ENCODE data around the gene PINLYP. TPM values are rescaled to one million over a fixed set of nuclear protein-coding genes. Genes with fewer than 3 reads are reported as not detected.
A peak's percentile ranks its signal among the peaks of the same experiment; 100 is the strongest.

The PINLYP gene
- total RNA-seq, 1 experiment from 2014 or later: 0.17 TPM

DNA sequence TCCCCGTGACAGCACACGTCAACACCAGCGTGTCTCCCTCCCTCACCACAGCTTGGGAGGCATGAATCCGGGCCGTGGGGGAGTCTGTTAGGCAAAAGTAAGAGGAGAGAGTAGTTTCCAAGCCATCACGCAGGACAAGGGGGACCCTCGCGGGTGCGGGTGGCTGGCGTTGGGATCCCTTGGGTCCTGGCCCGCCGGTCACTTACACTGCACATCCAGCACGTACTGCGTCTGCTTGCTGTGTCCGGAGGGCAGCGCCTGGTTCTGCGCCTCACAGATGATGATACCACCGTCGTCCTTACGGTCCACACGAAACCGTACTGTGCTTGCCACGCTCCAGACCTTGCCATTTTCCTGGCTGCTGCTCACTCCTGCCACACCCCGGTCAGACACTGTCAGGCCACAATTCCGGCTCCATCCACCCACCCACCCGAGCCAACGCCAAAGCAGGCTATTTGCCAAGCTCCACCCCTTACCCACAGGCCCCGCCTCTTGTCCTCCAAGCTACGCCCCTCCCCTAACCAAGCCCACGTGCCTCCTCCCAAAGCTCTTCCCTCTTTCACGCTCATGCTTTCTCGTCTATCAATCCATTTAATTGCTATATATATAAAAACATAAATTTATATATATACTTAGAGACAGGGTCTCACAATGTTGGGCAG lies 50.4 kb downstream of the PINLYP start:
- no peak for DNase-seq (ENCODE audit: low read depth, low spot score)
- Histone ChIP-seq H4K20me1 (ENCODE audit: insufficient read depth) (no peaks in the 10 kb centered on the region), H3K9ac (ENCODE audit: low read length) (no peak overlapping the region), H3K79me2 (ENCODE audit: insufficient read depth, low read length) (no peaks in the 10 kb centered on the region), H3K36me3 (ENCODE audit: control insufficient read depth in 1 of 2, insufficient read depth in 2 of 2, low read length in 2 of 2) (no peaks in the 10 kb centered on the region), H3K27ac (ENCODE audit: low read depth, low read length) (no peak overlapping the region), H3K9me2 (ENCODE audit: insufficient read depth) (no peaks in the 10 kb centered on the region), H3K4me2 (ENCODE audit: low read length) (no peak overlapping the region), H3K9me3 (ENCODE audit: control insufficient read depth in 1 of 2, insufficient read depth in 1 of 2, low read depth in 1 of 2, low read length in 2 of 2) (no peaks in the 10 kb centered on the region), H3K4me1 (ENCODE audit: control insufficient read depth in 1 of 2, insufficient read depth in 2 of 2, low read length in 2 of 2) (peaks cover 12 to 17% of the 10 kb centered on the region in 2 experiments), H3K4me3 (replicated peaks in 1 of 2; ENCODE audit: low read depth in 1 of 2, low read length in 2 of 2) (no peak overlapping the region), H3K27me3 (ENCODE audit: insufficient read depth, low read length) (no peaks in the 10 kb centered on the region), H2AFZ (ENCODE audit: low read depth, low read length, poor library complexity, severe bottlenecking) (no peak overlapping the region)
- intact Hi-C loops (cut with micrococcal nuclease): no loop called here
- POLR2A ChIA-PET: interaction anchor here (1.1 kb wide), 1 partner anchor 93 kb away, joined by 3 read pairs; the partner anchor contains the start of gene ZNF575
- RAD21 ChIA-PET (ENCODE audit: low non-redundant PET in 1 of 2, low total read pairs in 2 of 2, uncharacterized antibody in 2 of 2, unreplicated experiment in 2 of 2): no interaction called here
- BruUV-seq (replicated peaks): no TSS peak
- CTCF ChIA-PET: interaction anchor here (1.4 to 1.5 kb wide), 2 partner anchors 30 to 42 kb away, joined by 4 read pairs; partner anchors contain the start of genes IRGQ and ZNF576
- TF ChIP-seq ZNF274 (IDR thresholded peaks at IDR 0.05; ENCODE audit: low read depth, low read length) (no peak), YY1 (IDR thresholded peaks at IDR 0.05; ENCODE audit: extremely low read depth, insufficient replicate concordance, low read depth, low read length) (no peak), POLR2A (IDR thresholded peaks at IDR 0.05; ENCODE audit: borderline replicate concordance, extremely low read depth, insufficient read depth, insufficient read length) (no peak), POLR2AphosphoS5 (IDR thresholded peaks at IDR 0.05; ENCODE audit: low read depth, low read length) (no peak), SRF (IDR thresholded peaks at IDR 0.05; ENCODE audit: low read depth) (no peak), EZH2 (IDR thresholded peaks at IDR 0.05) (no peak)
- TF ChIP-seq, protein P1, sequence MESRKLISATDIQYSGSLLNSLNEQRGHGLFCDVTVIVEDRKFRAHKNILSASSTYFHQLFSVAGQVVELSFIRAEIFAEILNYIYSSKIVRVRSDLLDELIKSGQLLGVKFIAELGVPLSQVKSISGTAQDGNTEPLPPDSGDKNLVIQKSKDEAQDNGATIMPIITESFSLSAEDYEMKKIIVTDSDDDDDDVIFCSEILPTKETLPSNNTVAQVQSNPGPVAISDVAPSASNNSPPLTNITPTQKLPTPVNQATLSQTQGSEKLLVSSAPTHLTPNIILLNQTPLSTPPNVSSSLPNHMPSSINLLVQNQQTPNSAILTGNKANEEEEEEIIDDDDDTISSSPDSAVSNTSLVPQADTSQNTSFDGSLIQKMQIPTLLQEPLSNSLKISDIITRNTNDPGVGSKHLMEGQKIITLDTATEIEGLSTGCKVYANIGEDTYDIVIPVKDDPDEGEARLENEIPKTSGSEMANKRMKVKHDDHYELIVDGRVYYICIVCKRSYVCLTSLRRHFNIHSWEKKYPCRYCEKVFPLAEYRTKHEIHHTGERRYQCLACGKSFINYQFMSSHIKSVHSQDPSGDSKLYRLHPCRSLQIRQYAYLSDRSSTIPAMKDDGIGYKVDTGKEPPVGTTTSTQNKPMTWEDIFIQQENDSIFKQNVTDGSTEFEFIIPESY (IDR thresholded peaks at IDR 0.05; ENCODE audit: extremely low read depth, insufficient replicate concordance, low read length): no peak
- TF ChIP-seq, protein P2, sequence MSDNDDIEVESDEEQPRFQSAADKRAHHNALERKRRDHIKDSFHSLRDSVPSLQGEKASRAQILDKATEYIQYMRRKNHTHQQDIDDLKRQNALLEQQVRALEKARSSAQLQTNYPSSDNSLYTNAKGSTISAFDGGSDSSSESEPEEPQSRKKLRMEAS (IDR thresholded peaks at IDR 0.05): no peak
- peak; percentile 31; the same call in 1 of the 2 replicates for ATAC-seq

Measured in HCT116 (cell line).